ENCODE data around the gene PYGB.

PYGB gene

DNA sequence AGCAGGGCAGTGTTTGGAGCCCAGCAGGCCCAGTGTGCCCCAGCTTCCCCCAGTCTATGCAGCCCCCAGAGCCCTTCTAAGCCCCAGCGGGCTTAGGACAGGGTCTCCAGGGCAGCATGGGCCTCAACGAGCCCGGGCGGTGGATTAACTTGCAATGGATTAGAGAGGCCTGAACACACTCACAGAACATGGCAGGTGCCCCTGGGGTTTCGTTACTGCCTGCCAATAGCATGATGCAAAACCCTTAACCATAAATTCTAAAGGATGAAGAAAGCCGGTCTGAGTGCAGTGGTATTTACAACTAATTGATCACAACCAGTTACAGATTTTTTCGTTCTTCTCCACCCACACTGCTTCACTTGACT, 33.5 kb upstream of the PYGB start:
- DNase-seq (ENCODE audit: low read depth), result no peak
- TF ChIP-seq, protein P1, sequence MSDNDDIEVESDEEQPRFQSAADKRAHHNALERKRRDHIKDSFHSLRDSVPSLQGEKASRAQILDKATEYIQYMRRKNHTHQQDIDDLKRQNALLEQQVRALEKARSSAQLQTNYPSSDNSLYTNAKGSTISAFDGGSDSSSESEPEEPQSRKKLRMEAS (IDR thresholded peaks at IDR 0.05; ENCODE audit: low read depth, low read length), result no peak
- TF ChIP-seq MYC (IDR thresholded peaks at IDR 0.05; ENCODE audit: low read depth, low read length) (no peak), POLR2A (IDR thresholded peaks at IDR 0.05; ENCODE audit: extremely low read depth, insufficient read length) (no peak)
- TF ChIP-seq, protein P2, sequence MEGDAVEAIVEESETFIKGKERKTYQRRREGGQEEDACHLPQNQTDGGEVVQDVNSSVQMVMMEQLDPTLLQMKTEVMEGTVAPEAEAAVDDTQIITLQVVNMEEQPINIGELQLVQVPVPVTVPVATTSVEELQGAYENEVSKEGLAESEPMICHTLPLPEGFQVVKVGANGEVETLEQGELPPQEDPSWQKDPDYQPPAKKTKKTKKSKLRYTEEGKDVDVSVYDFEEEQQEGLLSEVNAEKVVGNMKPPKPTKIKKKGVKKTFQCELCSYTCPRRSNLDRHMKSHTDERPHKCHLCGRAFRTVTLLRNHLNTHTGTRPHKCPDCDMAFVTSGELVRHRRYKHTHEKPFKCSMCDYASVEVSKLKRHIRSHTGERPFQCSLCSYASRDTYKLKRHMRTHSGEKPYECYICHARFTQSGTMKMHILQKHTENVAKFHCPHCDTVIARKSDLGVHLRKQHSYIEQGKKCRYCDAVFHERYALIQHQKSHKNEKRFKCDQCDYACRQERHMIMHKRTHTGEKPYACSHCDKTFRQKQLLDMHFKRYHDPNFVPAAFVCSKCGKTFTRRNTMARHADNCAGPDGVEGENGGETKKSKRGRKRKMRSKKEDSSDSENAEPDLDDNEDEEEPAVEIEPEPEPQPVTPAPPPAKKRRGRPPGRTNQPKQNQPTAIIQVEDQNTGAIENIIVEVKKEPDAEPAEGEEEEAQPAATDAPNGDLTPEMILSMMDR (IDR thresholded peaks at IDR 0.05; ENCODE audit: low read depth, low read length), result no peak
- H3K4me3 ChIP-seq (ENCODE audit: low read depth, low read length), result no peak overlapping the region

DNA sequence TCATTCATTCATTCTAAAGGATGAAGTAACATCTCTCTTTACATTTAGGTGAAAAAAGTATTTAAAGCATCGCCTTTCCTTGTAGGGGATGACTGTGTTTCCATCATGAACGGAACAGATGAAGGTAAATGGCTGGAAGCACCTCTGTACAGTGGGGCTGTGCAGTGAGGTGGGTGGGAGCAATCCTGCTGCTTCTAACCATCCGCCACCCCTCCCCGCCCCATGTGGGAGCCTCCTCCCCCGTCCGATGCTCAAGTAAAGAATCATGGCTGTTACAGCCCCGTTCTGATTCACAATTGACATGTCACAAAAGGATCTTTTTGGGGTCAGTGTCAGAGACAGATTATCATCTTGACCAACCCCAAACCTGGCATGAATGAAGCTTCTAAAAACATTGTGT, 33.1 kb upstream of the PYGB start:
- H3K4me3 ChIP-seq (ENCODE audit: low read depth, low read length), result no peak overlapping the region
- DNase-seq (ENCODE audit: low read depth), result no peak
- TF ChIP-seq POLR2A (IDR thresholded peaks at IDR 0.05; ENCODE audit: extremely low read depth, insufficient read length), result no peak
- TF ChIP-seq MYC (IDR thresholded peaks at IDR 0.05; ENCODE audit: low read depth, low read length), result no peak
- TF ChIP-seq, protein P2 (IDR thresholded peaks at IDR 0.05; ENCODE audit: low read depth, low read length), result no peak
- TF ChIP-seq, protein P1 (IDR thresholded peaks at IDR 0.05; ENCODE audit: low read depth, low read length), result no peak

DNA sequence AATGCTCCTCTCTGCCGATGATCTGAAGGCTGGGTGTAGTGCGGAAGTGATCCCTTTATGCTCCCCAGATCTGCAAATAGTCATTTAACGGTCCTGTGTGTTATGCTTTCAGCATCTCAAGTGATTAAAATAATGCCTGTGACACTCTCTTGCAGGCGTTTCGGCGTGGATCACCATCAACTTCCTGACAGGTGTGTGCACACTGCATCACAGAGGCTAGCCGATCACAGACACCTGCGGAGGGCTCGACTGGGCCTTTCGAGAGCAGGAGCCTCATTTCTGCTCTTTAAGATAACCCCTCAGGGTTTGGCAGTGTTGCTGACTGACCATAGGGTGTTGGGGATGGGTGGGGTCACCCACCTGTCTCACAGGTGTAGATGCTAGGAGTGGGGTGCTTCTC, 32.4 kb upstream of the PYGB start:
- DNase-seq (ENCODE audit: low read depth), result no peak
- TF ChIP-seq, protein P1 (IDR thresholded peaks at IDR 0.05; ENCODE audit: low read depth, low read length), result no peak
- TF ChIP-seq, protein P2 (IDR thresholded peaks at IDR 0.05; ENCODE audit: low read depth, low read length), result no peak
- TF ChIP-seq POLR2A (IDR thresholded peaks at IDR 0.05; ENCODE audit: extremely low read depth, insufficient read length), result no peak
- TF ChIP-seq MYC (IDR thresholded peaks at IDR 0.05; ENCODE audit: low read depth, low read length), result no peak
- no peak overlapping the region for H3K4me3 ChIP-seq (ENCODE audit: low read depth, low read length)

DNA sequence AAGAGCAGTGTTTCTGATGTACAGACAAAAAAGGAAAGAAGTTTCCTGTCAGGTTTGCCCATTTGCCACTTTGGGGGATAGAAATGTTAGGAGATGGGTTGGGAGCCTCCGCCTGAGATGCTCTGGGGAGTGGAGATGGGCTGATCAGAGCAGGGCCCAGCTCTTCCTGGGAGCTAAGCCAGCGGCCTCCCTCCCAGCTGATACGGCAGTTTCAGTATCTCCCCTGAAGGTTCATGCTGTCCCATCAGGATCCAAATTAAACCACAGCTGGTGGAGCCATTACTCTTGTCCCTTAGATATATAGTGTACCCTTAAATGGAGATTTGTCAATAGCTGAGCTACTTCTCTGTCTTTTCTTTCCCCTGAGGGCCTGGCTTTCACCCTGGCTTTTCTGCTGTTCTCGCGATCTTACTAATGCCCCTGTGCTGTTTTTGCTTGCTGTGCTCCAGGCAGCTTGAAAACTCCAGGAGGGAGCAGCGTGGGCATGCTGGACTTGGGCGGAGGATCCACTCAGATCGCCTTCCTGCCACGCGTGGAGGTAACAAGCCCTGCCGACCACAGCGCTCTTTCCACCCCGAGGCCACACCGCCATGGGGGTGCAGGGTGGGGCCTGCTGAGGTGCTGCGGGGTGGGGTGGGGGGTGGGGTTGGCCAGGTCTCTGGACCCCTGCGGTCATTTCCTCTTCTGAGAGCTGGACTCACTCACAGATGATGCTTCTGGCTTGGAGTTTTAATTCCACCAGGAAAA, 31.5 kb upstream of the PYGB start:
- TF ChIP-seq, protein P2 (IDR thresholded peaks at IDR 0.05; ENCODE audit: low read depth, low read length), result no peak
- no peak for TF ChIP-seq MYC (IDR thresholded peaks at IDR 0.05; ENCODE audit: low read depth, low read length)
- TF ChIP-seq POLR2A (IDR thresholded peaks at IDR 0.05; ENCODE audit: extremely low read depth, insufficient read length), result no peak
- TF ChIP-seq, protein P1 (IDR thresholded peaks at IDR 0.05; ENCODE audit: low read depth, low read length), result no peak
- no peak overlapping the region for H3K4me3 ChIP-seq (ENCODE audit: low read depth, low read length)

DNA sequence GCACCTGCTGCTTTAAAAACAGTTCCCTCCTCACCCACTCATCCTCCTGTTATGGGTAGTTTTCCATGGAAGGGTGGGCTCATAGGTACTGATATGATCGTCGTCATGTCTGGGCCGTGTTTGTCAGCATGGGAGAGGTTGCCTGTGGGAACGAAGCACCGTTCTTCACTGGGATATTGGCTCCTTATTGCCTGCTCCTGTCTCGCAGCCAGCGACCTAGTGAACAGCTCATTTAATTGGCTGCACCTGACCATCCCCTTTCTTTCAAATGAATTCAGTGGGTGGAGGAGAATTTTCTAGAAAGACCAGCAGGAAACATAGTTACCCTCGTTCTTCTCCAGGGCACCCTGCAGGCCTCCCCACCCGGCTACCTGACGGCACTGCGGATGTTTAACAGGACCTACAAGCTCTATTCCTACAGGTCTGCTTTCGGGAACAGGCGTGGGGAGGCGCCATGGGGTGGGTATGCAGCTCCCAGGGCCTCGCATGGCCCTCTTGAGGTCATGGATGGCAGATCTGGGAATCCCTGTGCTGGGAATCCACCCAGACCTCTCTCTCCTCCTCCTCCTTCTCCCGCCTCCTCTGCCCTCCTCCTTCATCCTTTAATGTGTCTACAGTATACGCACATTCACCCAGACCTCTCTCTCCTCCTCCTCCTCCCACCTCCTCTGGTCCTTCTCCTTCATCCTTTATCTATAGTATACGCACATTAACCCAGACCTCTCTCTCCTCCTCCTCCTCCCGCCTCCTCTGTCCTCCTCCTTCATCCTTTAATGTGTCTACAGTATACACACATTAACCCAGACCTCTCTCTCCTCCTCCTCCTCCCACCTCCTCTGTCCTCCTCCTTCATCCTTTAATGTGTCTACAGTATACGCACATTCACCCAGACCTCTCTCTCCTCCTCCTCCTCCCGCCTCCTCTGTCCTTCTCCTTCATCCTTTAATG, 30.4 kb upstream of the PYGB start:
- DNase-seq (ENCODE audit: low read depth), result no peak
- H3K4me3 ChIP-seq (ENCODE audit: low read depth, low read length), result no peak overlapping the region
- TF ChIP-seq POLR2A (IDR thresholded peaks at IDR 0.05; ENCODE audit: extremely low read depth, insufficient read length) (no peak), MYC (IDR thresholded peaks at IDR 0.05; ENCODE audit: low read depth, low read length) (no peak)
- TF ChIP-seq, protein P2 (IDR thresholded peaks at IDR 0.05; ENCODE audit: low read depth, low read length), result no peak
- TF ChIP-seq, protein P1 (IDR thresholded peaks at IDR 0.05; ENCODE audit: low read depth, low read length), result no peak

More for the DNA sequence above, 31.5 kb upstream of the PYGB start:
- no peak for DNase-seq (ENCODE audit: low read depth)
